GM12878 (cell line): ENCODE measurements around the gene CLEC16A.

Source experiments
- CEBPB ChIP-seq, 2 experiments: fragments of 150-350 bp in 1 of 2; IDR thresholded peaks; 2 replicates each; pipeline ENCODE4 v1.6.1; 2012 to 2014; ENCODE audit warnings: low read depth in 2 of 2, low read length in 2 of 2, borderline replicate concordance in 1 of 2, inconsistent platforms in 1 of 2
- CHD2 ChIP-seq: IDR thresholded peaks from 2 replicates; pipeline ENCODE4 v1.6.1; 2011; ENCODE audit warnings: low read depth, low read length, improper control_type of control experiment, borderline replicate concordance
- CHD4 ChIP-seq: fragments of 200-600 bp; sonication (generic); IDR thresholded peaks from 2 replicates; pipeline ENCODE4 v1.6.1; 2016; ENCODE audit warnings: mild to moderate bottlenecking
- CREB1 ChIP-seq: IDR thresholded peaks from 2 replicates; pipeline ENCODE4 v1.6.1; 2012; ENCODE audit warnings: low read depth, mild to moderate bottlenecking, inconsistent platforms
- EZH2 ChIP-seq: IDR thresholded peaks from 2 replicates; pipeline ENCODE4 v1.6.1; 2012; ENCODE audit warnings: low read depth, mild to moderate bottlenecking, control low read depth, inconsistent platforms, low read length, borderline replicate concordance; ENCODE audit not compliant: control insufficient read depth
- IKZF1 ChIP-seq: fragments of 450-650 bp; conservative IDR thresholded peaks from 2 replicates; pipeline ENCODE4 v1.6.1; 2017; ENCODE audit warnings: antibody characterized with exemption, mild to moderate bottlenecking
- POLR2AphosphoS5 ChIP-seq: IDR thresholded peaks from 2 replicates; pipeline ENCODE4 v1.6.1; 2011; ENCODE audit warnings: mild to moderate bottlenecking, low read length, inconsistent platforms
- STAT3 ChIP-seq: IDR thresholded peaks from 2 replicates; pipeline ENCODE4 v1.6.1; 2011; ENCODE audit warnings: low read depth, low read length, improper control_type of control experiment
- TCF7 ChIP-seq: IDR thresholded peaks from 2 replicates; pipeline ENCODE4 v1.6.1; 2014; ENCODE audit warnings: antibody characterized with exemption, borderline replicate concordance
- TF ChIP-seq, protein P1 (sequence below), 3 experiments: IDR thresholded peaks in 2 of 3; conservative IDR thresholded peaks in 1 of 3; 2 replicates each; pipeline ENCODE4 v1.5.1; 2011; ENCODE audit warnings: low read depth in 3 of 3, low read length in 3 of 3, mild to moderate bottlenecking in 3 of 3, control low read depth in 2 of 3, moderate library complexity in 2 of 3, inconsistent platforms in 1 of 3, mixed read lengths in 1 of 3; ENCODE audit not compliant: control insufficient read depth in 2 of 3, insufficient read depth in 1 of 3; ENCODE audit errors: extremely low read depth in 1 of 3
- TF ChIP-seq, protein P2 (sequence below): IDR thresholded peaks from 2 replicates; pipeline ENCODE4 v1.6.1; 2012; ENCODE audit warnings: mild to moderate bottlenecking, low read depth, low read length
- TF ChIP-seq, protein P3 (sequence below): fragments of 450-650 bp; IDR thresholded peaks from 2 replicates; pipeline ENCODE4 v1.6.1; 2017; ENCODE audit warnings: mild to moderate bottlenecking, moderate library complexity

DNA sequence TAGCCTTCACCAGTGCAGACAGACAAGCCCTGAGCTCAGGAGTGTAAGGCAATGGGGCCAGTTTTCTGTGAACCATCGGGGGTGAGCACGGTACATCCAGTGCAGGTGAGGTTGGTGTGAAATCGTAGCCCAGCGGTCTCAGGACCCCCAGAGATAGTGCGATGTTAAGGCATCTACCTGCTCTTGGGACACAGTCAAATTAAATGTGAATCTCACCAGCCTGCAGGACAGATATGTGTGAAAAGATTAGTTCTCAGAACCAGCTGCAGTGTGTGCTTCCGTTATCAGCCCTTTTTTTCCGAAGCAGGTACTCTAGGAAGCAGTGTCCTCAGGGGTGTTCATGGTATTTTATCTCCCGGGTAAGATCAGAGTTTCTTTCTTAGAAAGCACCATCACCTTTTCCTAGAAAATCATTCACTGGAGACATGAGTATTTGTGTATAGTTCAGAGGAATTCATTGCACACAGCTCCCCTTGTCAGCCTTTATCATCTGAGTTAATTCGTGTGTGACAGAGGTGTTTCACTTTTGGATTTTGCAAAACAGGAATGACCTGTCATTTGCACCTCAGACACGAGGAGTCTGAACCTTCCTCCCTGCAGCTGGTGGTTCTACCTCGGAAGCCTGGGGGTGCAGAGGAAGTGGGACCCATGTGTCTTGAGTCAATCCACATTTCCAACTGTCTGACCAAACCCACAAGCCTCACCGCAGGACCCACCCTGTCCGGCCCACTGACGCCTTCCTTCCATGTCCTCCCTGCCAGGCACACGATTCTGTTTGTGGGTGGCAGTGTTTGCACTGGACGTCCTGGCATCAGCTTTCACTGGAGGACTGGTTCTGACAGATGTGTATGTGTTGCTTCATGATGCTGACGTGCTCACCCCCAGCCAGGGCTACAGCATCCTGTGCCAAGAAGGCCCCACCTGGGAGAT, 107.8 kb downstream of the CLEC16A start:
- no peak for TF ChIP-seq CHD4
- TF ChIP-seq CEBPB (IDR thresholded peaks at IDR 0.05; ENCODE audit: borderline replicate concordance in 1 of 2, low read depth in 2 of 2, low read length in 2 of 2): no peak
- TF ChIP-seq, protein P1, sequence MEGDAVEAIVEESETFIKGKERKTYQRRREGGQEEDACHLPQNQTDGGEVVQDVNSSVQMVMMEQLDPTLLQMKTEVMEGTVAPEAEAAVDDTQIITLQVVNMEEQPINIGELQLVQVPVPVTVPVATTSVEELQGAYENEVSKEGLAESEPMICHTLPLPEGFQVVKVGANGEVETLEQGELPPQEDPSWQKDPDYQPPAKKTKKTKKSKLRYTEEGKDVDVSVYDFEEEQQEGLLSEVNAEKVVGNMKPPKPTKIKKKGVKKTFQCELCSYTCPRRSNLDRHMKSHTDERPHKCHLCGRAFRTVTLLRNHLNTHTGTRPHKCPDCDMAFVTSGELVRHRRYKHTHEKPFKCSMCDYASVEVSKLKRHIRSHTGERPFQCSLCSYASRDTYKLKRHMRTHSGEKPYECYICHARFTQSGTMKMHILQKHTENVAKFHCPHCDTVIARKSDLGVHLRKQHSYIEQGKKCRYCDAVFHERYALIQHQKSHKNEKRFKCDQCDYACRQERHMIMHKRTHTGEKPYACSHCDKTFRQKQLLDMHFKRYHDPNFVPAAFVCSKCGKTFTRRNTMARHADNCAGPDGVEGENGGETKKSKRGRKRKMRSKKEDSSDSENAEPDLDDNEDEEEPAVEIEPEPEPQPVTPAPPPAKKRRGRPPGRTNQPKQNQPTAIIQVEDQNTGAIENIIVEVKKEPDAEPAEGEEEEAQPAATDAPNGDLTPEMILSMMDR (IDR thresholded peaks at IDR 0.05 in 2 of 3, conservative IDR thresholded peaks at IDR 0.05 in 1 of 3; ENCODE audit: control insufficient read depth in 2 of 3, extremely low read depth in 1 of 3, insufficient read depth in 1 of 3, low read depth in 3 of 3, low read length in 3 of 3): 0 out of 6 replicates have a peak, but pooled peaks of 1 of the 3 experiments have one; percentile 5
- TF ChIP-seq STAT3: no peak
- TF ChIP-seq POLR2AphosphoS5: no peak
- 0 out of 2 replicates have a peak, but pooled peaks have one; percentile 6 for TF ChIP-seq CREB1
- peak; percentile 66; the same call in 1 of the 2 replicates for TF ChIP-seq IKZF1
- TF ChIP-seq EZH2: no peak
- no peak for TF ChIP-seq CHD2
- TF ChIP-seq, protein P2, sequence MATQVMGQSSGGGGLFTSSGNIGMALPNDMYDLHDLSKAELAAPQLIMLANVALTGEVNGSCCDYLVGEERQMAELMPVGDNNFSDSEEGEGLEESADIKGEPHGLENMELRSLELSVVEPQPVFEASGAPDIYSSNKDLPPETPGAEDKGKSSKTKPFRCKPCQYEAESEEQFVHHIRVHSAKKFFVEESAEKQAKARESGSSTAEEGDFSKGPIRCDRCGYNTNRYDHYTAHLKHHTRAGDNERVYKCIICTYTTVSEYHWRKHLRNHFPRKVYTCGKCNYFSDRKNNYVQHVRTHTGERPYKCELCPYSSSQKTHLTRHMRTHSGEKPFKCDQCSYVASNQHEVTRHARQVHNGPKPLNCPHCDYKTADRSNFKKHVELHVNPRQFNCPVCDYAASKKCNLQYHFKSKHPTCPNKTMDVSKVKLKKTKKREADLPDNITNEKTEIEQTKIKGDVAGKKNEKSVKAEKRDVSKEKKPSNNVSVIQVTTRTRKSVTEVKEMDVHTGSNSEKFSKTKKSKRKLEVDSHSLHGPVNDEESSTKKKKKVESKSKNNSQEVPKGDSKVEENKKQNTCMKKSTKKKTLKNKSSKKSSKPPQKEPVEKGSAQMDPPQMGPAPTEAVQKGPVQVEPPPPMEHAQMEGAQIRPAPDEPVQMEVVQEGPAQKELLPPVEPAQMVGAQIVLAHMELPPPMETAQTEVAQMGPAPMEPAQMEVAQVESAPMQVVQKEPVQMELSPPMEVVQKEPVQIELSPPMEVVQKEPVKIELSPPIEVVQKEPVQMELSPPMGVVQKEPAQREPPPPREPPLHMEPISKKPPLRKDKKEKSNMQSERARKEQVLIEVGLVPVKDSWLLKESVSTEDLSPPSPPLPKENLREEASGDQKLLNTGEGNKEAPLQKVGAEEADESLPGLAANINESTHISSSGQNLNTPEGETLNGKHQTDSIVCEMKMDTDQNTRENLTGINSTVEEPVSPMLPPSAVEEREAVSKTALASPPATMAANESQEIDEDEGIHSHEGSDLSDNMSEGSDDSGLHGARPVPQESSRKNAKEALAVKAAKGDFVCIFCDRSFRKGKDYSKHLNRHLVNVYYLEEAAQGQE: no peak
- TF ChIP-seq, protein P3, sequence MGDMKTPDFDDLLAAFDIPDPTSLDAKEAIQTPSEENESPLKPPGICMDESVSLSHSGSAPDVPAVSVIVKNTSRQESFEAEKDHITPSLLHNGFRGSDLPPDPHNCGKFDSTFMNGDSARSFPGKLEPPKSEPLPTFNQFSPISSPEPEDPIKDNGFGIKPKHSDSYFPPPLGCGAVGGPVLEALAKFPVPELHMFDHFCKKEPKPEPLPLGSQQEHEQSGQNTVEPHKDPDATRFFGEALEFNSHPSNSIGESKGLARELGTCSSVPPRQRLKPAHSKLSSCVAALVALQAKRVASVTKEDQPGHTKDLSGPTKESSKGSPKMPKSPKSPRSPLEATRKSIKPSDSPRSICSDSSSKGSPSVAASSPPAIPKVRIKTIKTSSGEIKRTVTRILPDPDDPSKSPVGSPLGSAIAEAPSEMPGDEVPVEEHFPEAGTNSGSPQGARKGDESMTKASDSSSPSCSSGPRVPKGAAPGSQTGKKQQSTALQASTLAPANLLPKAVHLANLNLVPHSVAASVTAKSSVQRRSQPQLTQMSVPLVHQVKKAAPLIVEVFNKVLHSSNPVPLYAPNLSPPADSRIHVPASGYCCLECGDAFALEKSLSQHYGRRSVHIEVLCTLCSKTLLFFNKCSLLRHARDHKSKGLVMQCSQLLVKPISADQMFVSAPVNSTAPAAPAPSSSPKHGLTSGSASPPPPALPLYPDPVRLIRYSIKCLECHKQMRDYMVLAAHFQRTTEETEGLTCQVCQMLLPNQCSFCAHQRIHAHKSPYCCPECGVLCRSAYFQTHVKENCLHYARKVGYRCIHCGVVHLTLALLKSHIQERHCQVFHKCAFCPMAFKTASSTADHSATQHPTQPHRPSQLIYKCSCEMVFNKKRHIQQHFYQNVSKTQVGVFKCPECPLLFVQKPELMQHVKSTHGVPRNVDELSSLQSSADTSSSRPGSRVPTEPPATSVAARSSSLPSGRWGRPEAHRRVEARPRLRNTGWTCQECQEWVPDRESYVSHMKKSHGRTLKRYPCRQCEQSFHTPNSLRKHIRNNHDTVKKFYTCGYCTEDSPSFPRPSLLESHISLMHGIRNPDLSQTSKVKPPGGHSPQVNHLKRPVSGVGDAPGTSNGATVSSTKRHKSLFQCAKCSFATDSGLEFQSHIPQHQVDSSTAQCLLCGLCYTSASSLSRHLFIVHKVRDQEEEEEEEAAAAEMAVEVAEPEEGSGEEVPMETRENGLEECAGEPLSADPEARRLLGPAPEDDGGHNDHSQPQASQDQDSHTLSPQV: no peak
- TF ChIP-seq TCF7: no peak
